SW 1271 (cell line): ENCODE results near the gene SLC16A12.

Experiments
- DNase-seq, 2 experiments: peaks; one replicate each; lab custom pipeline; 2025; lab: John Stamatoyannopoulos, UW

SLC16A12 gene

GRCh38 chr10:89513206-89513605 is 22.2 kb downstream of the SLC16A12 start:
- no peak for DNase-seq

DNA sequence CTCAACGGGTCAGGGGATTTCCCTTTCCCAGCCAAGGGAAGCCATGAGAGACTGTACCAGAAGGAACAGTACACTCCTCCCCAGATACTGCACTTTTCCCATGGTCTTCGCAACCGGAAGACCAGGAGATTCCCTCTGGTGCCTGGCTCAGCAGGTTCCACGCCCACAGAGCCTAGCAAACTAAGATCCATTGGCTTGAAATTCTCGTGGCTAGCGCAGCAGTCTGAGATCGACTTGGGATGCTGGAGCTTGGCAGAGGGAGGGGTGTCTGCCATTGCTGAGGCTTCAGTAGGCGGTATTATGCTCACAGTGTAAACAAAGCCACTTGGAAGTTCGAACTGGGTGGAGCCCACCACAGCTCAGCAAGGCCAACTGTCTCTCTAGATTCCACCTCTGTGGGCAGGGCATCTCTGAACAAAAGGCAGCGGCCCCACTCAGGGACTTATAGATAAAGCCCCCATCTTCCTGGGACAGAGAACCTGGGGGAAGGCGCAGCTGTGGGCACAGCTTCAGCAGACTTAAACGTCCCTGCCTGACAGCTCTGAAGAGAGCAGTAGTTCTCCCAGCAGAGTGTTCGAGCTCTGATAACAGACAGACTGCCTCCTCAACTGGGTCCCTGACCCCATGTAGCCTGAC is 29.6 kb downstream of the SLC16A12 start:
- no peak for DNase-seq

DNA sequence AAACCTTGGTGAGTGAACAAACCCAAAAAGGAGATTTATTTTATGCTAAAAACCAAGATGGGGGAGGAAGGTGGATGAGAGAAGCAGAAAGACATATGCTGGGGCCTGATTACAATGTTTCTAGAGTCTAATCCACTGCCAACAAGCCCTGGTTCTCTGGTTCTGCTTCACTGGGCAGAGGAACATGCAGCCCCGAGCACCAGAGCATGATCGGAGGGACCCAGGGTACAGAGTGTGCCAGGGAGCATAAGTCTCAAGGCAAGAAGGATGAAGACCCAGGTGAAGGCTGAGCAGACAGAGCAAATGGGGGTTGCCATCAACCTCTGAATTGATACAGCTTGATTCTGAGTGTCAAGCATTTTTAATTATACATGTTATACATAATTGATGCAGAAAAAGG is 30.7 kb downstream of the SLC16A12 start:
- DNase-seq, result no peak

DNA sequence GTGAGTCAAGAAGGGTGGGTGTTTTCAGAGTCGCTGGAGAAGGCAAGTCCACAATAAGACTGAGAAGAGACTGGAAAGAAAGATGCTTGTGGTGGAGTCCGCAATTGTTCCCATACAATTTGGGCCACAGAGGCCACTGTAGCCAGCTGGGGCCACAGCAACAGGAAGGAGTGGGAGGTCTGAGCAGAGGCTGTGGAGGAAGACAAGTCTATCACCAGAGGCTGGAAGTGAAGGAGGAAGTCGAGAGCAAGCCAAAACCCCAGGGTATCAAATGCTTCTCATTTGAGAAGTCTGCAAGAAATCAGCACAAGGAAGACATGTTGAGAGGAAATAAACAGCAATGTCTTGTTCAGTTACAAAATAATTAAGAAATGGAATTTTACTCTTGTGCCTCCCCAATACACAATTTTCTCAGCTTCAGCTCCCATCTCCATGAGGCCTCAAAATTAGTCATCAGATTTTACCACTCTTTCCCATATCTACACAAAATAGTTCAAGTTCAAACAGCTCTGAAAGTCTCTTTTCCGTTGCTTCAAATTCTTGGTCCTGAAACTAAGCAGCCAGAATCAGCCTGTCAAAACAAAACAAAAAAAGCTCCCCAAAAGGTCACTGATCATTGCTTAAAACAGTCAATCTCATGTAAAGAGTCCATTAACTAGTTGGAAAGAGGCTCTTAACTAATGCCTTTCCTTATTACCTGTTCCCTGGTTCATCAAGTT is 31.6 kb downstream of the SLC16A12 start:
- DNase-seq, result no peak

- DNase-seq, result no peak
These were observed 32.2 kb downstream of the SLC16A12 start for GRCh38 chr10:89503151-89503550.

- no peak for DNase-seq
These were observed 32.8 kb downstream of the SLC16A12 start for GRCh38 chr10:89502549-89502948.

DNA sequence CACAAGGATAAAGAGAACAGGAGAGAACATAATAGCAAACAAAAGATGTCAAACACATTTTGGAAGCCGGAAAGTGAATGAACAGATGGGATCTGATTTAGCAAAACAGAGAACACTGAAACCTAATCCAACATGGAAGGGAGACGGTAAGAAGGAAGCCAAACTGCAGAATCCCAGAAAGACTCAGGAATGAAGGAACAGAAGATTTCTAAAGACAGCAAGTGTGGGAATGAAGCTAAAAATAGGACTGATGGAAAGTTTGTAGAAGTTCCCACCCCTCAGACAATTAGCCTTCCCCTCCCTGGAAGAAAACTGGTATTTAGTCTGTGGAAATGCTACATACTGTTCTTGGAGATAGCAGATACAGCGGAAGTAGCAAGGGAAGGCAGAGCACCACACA is 40.8 kb downstream of the SLC16A12 start:
- no peak for DNase-seq

DNA sequence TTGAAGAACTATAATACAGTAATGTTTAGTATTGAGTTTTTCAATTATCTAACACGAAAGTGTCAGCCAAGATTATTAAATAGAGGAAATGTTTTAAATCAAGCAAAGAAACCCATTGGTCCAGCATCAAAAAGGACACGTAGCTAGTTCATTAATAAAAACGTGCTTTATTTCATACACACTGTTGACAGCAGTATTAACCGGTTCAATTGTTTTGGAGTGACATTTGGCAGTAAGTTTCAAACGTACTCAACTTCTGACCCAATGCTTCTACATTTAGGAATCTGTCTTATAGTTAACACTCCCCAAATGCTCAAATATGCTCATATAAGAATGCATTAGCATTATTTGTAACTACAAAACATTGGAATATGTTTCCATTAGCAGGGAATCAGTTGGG is 41.3 kb downstream of the SLC16A12 start:
- DNase-seq, result no peak

- no peak for DNase-seq
These were observed 43.5 kb downstream of the SLC16A12 start for GRCh38 chr10:89491932-89492331.

GRCh38 chr10:89490596-89491335 is 44.6 kb downstream of the SLC16A12 start:
- no peak for DNase-seq

GRCh38 chr10:89482256-89482655 is 53.1 kb downstream of the SLC16A12 start:
- no peak for DNase-seq

DNA sequence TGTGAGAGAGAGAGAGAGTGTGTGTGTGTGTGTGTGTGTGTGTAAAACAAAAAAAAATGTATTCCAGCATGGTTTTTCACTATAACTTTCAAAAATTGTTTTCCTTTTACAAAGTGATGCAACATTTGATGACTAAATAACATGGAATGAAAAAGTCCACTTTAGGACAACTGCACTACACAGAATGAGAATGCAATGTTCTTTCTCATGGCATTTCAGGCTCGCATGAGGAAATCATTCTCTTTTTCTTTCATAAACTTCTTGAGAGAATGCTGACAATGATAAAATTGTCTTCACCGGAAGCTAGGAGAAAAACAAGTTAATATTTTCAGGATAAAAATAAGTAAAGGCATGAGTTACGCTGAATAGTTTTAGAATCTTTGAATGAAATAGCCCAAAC is 53.7 kb downstream of the SLC16A12 start:
- peak; percentile 3 to 46 for DNase-seq

DNA sequence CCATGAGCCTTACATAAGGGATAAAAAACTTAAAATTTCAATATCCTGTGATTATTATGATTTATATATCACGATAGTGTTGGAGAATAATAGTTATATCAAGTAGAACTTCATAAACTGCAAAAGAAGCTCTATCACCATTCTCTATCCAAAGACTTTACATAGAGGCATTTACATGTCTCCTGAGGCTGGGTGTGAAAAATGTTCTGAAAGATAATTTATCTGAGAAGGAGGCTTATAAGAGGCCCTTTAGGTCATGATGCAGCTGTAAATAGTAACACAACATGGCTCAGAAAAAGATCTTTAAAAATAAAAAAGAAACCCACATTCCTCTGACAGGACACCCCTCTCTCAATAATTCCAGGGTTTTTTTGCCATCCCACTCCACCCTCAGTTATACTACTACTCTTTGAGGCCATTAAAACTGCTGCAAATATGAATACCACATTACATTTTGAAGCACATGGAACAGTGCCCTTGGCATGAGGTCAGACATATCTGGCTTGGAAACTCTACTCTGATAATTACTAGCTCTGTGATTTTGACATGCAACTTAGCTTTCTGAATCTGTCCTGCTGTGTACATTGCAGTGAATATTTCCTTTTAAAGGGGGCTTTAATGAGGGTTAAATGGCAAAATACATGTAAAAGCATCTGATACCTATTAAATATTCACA is 55.5 kb downstream of the SLC16A12 start:
- no peak for DNase-seq

GRCh38 chr10:89478739-89479654 is 56.4 kb downstream of the SLC16A12 start:
- no peak for DNase-seq

GRCh38 chr10:89478085-89478738 is 57.2 kb downstream of the SLC16A12 start:
- DNase-seq, result no peak

DNA sequence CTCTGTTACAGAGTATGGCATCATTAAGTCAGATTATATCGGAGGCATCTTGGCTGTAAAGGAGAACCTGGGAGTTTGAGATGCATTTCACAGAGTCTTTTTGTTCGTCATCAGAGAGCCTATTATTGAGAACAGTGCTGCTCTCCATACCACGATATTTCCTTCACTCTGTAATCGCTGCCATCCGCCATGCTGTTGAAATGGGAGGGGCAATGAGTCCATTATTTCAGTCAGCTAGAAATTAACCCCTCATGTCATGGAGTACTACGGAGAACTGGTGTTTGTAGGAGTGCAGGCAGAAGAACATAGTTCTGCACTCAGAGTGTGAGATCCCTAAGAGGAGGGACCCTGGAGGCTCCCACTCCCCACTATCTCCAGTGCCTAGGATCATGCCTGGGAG is 59.2 kb downstream of the SLC16A12 start:
- DNase-seq, result no peak

DNA sequence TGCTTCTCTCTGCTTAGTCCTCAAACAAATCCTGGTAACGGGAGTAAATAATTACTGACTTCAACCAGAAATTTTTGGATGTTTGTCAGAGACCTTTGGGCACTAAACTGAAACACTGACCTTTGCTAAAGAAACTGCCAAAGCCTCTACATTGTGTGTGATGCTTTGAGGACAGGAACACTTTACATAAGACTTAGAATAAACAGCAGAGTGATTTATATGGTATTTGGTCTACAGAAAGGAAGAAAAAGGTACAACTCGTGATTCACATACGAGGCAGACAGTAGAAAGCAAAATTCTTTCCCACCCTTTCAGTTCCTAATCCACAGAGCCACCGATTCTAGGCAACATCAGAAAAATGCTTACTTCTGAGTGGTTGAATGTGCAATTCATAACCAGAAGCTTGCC is 59.8 kb downstream of the SLC16A12 start:
- no peak for DNase-seq

DNA sequence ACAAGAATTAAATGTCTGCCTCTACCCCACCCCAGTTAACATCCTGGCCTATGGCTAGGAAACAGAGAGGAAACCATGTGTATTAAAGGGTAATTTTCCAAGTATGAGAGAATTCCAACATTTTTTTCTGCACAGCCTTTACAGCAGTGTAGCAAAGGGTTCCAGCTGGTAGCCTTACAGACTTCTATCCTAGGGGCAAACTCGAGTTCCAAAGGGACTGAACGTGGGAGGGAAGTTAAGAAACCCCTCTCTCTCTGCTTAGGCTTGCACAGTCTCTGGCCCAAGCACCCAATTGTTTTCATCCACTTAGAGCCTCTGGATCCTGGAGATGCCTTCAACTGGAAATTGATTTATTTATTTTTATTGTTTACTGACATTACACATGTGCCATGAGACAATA is 60.3 kb downstream of the SLC16A12 start:
- DNase-seq, result no peak

GRCh38 chr10:89474452-89474851 is 60.9 kb downstream of the SLC16A12 start:
- DNase-seq, result no peak

- DNase-seq, result no peak
These were observed 64.1 kb downstream of the SLC16A12 start for GRCh38 chr10:89471110-89471809.
